HEK293 (cell line): ENCODE measurements around the gene CCDC17.

Source experiments
- CTCF ChIP-seq: fragments of 450-650 bp; formaldehyde crosslinking; IDR thresholded peaks from 2 replicates; pipeline ENCODE4 v1.5.1; 2016; ENCODE audit warnings: missing biosample characterization, missing genetic modification characterization
- MYNN ChIP-seq: fragments of 450-650 bp; formaldehyde crosslinking; IDR thresholded peaks from 2 replicates; pipeline ENCODE4 v1.5.1; 2016; ENCODE audit warnings: missing biosample characterization, missing genetic modification characterization, borderline replicate concordance
- SCRT2 ChIP-seq: fragments of 450-650 bp; formaldehyde crosslinking; IDR thresholded peaks from 2 replicates; pipeline ENCODE4 v1.5.1; 2016; ENCODE audit warnings: missing biosample characterization, missing genetic modification characterization
- SP2 ChIP-seq: fragments of 450-650 bp; formaldehyde crosslinking; IDR thresholded peaks from 2 replicates; pipeline ENCODE4 v1.5.1; 2016; ENCODE audit warnings: missing biosample characterization, missing genetic modification characterization
- ZNF174 ChIP-seq: fragments of 450-650 bp; formaldehyde crosslinking; IDR thresholded peaks from 2 replicates; pipeline ENCODE4 v1.5.0; 2017; ENCODE audit warnings: missing biosample characterization, mild to moderate bottlenecking, missing genetic modification characterization
- ZNF2 ChIP-seq: fragments of 450-650 bp; formaldehyde crosslinking; IDR thresholded peaks from 2 replicates; pipeline ENCODE4 v1.5.1; 2016; ENCODE audit warnings: missing biosample characterization, missing genetic modification characterization
- ZNF324 ChIP-seq: fragments of 450-650 bp; formaldehyde crosslinking; IDR thresholded peaks from 2 replicates; pipeline ENCODE4 v1.5.1; 2016; ENCODE audit warnings: missing biosample characterization, missing genetic modification characterization
- ZNF398 ChIP-seq: fragments of 450-650 bp; formaldehyde crosslinking; IDR thresholded peaks from 2 replicates; pipeline ENCODE4 v1.5.1; 2017; ENCODE audit warnings: missing biosample characterization, missing genetic modification characterization
- ZNF449 ChIP-seq: fragments of 450-650 bp; formaldehyde crosslinking; IDR thresholded peaks from 2 replicates; pipeline ENCODE4 v1.5.1; 2017; ENCODE audit warnings: missing biosample characterization, mild to moderate bottlenecking, missing genetic modification characterization, moderate library complexity
- ZNF600 ChIP-seq: fragments of 450-650 bp; formaldehyde crosslinking; IDR thresholded peaks from 2 replicates; pipeline ENCODE4 v1.5.1; 2016; ENCODE audit warnings: missing biosample characterization, missing genetic modification characterization
- ZNF747 ChIP-seq: fragments of 450-650 bp; formaldehyde crosslinking; IDR thresholded peaks from 2 replicates; pipeline ENCODE4 v1.5.1; 2016; ENCODE audit warnings: missing biosample characterization, missing genetic modification characterization
- ZNF785 ChIP-seq: fragments of 450-650 bp; formaldehyde crosslinking; IDR thresholded peaks from 2 replicates; pipeline ENCODE4 v1.5.1; 2016; ENCODE audit warnings: missing biosample characterization, missing genetic modification characterization
- TF ChIP-seq, protein P1 (sequence below): fragments of 450-650 bp; formaldehyde crosslinking; IDR thresholded peaks from 2 replicates; pipeline ENCODE4 v1.5.1; 2016; ENCODE audit warnings: missing biosample characterization, missing genetic modification characterization, low read depth
- TF ChIP-seq, protein P2 (sequence below): fragments of 450-650 bp; formaldehyde crosslinking; IDR thresholded peaks from 2 replicates; pipeline ENCODE4 v1.5.1; 2016; ENCODE audit warnings: missing biosample characterization, missing genetic modification characterization

DNA sequence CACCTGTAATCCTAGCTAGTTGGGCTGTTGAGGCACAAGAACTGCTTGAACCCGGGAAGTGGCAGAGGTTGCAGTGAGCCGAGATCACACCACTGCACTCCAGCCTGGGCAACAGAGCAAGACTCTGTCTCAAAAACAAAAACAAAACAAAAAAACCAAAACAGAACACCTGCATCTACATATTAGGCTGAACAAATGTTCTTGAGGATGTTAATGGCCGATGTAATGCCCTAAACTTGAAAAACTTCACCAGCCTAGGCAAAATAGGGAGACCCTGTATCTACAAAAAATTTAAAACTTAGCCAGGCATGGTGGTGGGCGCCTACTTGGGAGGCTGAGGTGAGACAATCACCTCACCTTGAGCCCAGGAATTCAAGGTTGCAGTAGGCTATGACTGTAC lies 44.7 kb upstream of the CCDC17 start:
- TF ChIP-seq CTCF (tag by site-specific recombination) (no peak), ZNF174 (no peak), ZNF398 (tag by site-specific recombination) (no peak), ZNF324 (no peak), ZNF747 (tag by site-specific recombination) (no peak), SP2 (tag by site-specific recombination) (no peak), SCRT2 (tag by site-specific recombination) (no peak), ZNF449 (no peak), ZNF785 (no peak), MYNN (tag by site-specific recombination) (no peak), ZNF2 (tag by site-specific recombination) (no peak), ZNF600 (tag by site-specific recombination) (no peak)
- TF ChIP-seq, protein P1, sequence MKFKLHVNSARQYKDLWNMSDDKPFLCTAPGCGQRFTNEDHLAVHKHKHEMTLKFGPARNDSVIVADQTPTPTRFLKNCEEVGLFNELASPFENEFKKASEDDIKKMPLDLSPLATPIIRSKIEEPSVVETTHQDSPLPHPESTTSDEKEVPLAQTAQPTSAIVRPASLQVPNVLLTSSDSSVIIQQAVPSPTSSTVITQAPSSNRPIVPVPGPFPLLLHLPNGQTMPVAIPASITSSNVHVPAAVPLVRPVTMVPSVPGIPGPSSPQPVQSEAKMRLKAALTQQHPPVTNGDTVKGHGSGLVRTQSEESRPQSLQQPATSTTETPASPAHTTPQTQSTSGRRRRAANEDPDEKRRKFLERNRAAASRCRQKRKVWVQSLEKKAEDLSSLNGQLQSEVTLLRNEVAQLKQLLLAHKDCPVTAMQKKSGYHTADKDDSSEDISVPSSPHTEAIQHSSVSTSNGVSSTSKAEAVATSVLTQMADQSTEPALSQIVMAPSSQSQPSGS (tag by site-specific recombination): no peak
- TF ChIP-seq, protein P2, sequence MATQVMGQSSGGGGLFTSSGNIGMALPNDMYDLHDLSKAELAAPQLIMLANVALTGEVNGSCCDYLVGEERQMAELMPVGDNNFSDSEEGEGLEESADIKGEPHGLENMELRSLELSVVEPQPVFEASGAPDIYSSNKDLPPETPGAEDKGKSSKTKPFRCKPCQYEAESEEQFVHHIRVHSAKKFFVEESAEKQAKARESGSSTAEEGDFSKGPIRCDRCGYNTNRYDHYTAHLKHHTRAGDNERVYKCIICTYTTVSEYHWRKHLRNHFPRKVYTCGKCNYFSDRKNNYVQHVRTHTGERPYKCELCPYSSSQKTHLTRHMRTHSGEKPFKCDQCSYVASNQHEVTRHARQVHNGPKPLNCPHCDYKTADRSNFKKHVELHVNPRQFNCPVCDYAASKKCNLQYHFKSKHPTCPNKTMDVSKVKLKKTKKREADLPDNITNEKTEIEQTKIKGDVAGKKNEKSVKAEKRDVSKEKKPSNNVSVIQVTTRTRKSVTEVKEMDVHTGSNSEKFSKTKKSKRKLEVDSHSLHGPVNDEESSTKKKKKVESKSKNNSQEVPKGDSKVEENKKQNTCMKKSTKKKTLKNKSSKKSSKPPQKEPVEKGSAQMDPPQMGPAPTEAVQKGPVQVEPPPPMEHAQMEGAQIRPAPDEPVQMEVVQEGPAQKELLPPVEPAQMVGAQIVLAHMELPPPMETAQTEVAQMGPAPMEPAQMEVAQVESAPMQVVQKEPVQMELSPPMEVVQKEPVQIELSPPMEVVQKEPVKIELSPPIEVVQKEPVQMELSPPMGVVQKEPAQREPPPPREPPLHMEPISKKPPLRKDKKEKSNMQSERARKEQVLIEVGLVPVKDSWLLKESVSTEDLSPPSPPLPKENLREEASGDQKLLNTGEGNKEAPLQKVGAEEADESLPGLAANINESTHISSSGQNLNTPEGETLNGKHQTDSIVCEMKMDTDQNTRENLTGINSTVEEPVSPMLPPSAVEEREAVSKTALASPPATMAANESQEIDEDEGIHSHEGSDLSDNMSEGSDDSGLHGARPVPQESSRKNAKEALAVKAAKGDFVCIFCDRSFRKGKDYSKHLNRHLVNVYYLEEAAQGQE (tag by site-specific recombination): no peak
